ENCODE measurements around the gene ELN. TPM values are rescaled to one million over a fixed set of nuclear protein-coding genes. Genes with fewer than 3 reads are reported as not detected.
A peak's percentile ranks its signal among the peaks of the same experiment; 100 is the strongest.

Gene ELN
- total RNA-seq, 2 donors from 2014 or later = 0.10 TPM; not detected in 1

DNA sequence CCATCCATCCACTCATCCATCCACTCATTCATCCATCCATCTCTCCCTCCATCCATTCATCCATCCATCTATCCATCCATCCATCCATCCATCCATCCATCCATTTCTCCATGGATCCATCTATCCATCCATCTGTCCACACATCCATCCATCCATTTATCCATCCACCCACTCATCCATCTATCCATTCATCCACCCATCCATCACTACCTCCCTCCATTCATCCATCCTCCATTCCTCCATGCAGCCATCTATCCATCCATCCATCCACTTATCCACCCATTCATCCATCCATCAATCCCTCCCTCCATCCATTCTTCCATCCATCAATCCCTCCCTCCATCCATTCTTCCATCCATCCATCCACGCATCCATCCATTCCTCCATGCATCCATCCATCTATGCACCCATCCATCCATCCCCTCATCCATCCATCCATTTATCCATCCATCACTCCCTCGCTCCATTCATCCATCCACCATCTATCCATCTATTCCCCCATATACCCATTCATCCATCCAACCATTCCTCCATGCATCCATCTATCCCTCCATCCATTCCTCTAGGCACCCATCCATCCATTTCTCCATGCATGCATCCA, 21.1 kb downstream of the ELN start:
- Mint-ChIP-seq H3K27ac (no peak overlapping the region), H3K4me1 (ENCODE audit: low read depth in 2 of 2) (peaks cover 2 to 5% of the 10 kb centered on the region in 2 donors), H3K36me3 (no peaks in the 10 kb centered on the region), H3K4me3 (no peak overlapping the region), H3K9me3 (no peaks in the 10 kb centered on the region), H3K27me3 (peaks cover 4 to 7% of the 10 kb centered on the region in 2 donors)
- DNase-seq (ENCODE audit: low spot score) = no peak
- ATAC-seq = no peak

DNA sequence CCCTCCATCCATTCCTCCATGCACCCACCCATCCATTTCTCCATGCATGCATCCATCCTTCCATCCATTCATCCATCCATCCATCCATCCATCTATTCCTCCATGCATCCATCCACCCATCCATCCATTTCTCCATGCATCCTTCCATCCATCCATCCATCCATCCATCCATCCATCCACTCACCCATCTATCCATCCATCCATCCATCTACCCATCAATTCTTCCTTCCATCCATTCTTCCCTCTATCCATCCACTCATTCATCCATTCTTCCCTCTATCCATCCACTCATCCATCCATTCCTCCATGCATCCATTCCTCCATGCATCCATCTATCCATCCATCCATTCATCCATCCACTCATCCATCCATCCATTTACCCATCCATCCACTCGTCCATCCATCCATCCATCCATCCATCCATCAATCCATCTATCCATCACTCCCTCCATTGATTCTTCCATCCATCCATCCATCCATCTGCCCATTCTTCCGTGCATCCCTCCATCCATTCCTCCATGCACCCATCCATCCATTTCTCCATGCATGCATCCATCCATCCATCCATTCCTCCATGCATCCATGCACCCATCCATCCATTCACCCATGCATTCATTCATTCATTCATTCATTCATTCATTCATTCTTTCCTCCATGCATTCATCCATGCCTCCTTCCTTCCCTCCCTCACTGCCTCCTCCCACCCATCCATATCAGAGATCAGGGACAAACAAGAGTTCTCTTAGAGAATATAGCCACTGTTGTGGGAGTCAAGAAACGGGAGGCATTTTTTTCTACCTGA, 22.2 kb downstream of the ELN start:
- Mint-ChIP-seq H3K27ac (no peak overlapping the region), H3K9me3 (no peaks in the 10 kb centered on the region), H3K4me1 (ENCODE audit: low read depth in 2 of 2) (peaks cover 2 to 5% of the 10 kb centered on the region in 2 donors), H3K27me3 (peaks cover 4 to 7% of the 10 kb centered on the region in 2 donors), H3K36me3 (no peaks in the 10 kb centered on the region), H3K4me3 (no peak overlapping the region)
- DNase-seq (ENCODE audit: low spot score) (no peak), ATAC-seq (no peak)

DNA sequence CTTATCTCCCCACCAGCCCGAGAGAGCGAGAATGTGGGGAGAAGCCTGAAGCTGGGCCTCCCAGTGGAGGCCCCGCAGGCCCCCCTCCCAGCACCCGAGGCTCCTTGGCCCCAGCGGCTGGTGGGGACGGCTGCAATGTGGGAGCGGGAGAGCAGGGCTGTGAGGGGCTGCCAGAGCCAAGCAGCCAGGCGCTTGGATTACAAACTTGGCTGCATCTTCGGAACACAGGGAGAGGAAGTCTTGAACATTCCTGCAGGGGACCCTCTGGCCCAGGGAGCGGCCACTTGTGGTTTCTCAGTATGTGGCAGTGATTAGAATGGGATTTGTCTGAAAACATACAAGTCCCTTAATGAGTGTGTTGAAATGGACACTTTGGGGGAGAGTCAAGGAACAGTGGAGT, 23.2 kb downstream of the ELN start:
- no peaks in the 10 kb centered on the region for H3K36me3 Mint-ChIP-seq
- no peaks in the 10 kb centered on the region for H3K9me3 Mint-ChIP-seq
- DNase-seq (ENCODE audit: low spot score) (no peak), ATAC-seq (no peak)
- peaks cover 4 to 7% of the 10 kb centered on the region in 2 donors for H3K27me3 Mint-ChIP-seq
- no peak overlapping the region for H3K27ac Mint-ChIP-seq
- H3K4me3 Mint-ChIP-seq = no peak overlapping the region
- H3K4me1 Mint-ChIP-seq (ENCODE audit: low read depth in 2 of 2) = peaks cover 2 to 5% of the 10 kb centered on the region in 2 donors

DNA sequence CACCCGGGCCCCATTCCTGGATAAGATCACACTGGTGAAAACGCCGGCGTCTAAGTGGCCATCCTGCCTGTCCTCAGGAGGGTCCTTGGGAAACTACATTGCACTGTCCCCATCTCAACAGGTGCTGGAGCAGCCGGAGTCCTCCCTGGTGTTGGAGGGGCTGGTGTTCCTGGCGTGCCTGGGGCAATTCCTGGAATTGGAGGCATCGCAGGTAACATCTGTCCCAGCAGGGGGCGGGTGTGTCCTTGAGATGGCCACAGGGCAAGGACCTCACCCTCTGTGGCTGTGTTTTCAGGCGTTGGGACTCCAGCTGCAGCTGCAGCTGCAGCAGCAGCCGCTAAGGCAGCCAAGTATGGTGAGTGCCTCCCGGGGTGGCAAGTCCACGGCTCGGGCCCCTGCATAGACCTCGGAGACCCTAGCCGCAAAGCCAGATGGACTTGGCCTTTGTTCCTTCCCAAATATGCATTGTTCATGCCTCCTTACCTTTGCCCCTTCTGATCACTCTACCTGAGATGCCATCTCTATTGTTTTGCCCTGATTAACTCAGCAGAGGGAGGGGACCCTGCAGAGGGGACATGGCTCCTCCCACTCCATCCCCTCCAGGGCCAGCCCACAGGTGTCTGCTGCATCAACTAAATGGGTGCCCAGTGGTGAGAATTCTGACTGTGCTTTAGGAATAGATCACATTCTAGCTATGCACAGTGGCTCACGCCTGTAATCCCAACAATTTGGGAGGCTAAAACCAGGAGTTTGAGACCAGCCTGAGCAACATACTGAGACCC, 23.8 kb downstream of the ELN start:
- Mint-ChIP-seq H3K27ac (no peak overlapping the region), H3K36me3 (no peaks in the 10 kb centered on the region), H3K27me3 (peaks cover 4 to 7% of the 10 kb centered on the region in 2 donors), H3K4me1 (ENCODE audit: low read depth in 2 of 2) (peaks cover 2 to 5% of the 10 kb centered on the region in 2 donors), H3K4me3 (no peak overlapping the region), H3K9me3 (no peaks in the 10 kb centered on the region)
- ATAC-seq = peak in 1 of 2 donors; percentile 27
- DNase-seq (ENCODE audit: low spot score) = no peak

DNA sequence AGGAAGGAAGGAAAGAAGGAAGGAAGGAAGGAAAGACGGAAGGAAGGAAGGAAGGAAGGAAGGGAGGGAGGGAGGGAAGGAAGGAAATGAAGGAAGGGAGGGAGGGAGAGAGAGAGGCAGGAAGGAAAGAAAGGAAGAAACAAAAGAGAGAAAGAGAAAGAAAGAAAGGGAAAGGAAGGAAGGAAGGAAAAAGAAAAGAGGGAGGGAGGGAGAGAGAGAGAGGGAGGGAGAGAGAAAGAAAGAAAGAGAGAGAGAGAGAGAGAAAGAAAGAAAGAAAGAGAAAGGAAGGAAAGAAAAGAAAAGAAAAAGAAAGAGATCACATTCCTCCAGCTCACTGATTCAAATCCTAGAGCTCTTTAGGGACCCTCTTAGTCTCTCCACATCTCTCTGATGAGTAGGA, 24.7 kb downstream of the ELN start:
- no peak overlapping the region for H3K27ac Mint-ChIP-seq
- H3K27me3 Mint-ChIP-seq = peaks cover 3 to 7% of the 10 kb centered on the region in 2 donors
- H3K4me3 Mint-ChIP-seq = no peak overlapping the region
- DNase-seq (ENCODE audit: low spot score) (no peak), ATAC-seq (no peak)
- no peaks in the 10 kb centered on the region for H3K36me3 Mint-ChIP-seq
- H3K4me1 Mint-ChIP-seq (ENCODE audit: low read depth in 2 of 2) = peaks cover 2 to 5% of the 10 kb centered on the region in 2 donors
- no peaks in the 10 kb centered on the region for H3K9me3 Mint-ChIP-seq

DNA sequence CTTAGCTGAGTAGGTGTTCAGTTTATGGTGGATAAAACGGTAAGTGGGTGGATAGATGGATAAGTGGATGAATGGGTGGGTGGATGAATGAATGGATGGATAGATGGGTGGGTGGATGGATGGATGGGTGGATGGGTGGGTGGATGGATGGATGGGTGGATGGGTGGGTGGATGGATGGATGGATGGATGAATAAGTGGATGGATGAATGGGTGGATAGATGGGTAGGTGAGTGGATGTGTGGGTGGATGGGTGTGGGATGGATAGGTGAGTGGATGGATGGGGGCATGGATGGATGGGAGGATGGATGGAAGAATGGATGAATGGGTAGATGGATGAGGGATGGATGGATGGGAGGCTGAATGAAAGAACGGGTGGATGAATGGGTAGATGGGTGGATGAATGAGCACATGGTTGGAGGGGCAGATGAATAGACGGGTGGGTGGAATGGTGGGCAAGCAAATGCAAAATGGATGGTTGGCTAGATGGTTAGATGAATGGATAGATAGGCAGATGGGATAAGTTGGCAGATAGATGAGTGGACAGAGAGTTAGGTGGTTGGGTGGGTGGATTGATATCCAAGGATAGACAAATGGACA, 25.7 kb downstream of the ELN start:
- ATAC-seq (no peak), DNase-seq (ENCODE audit: low spot score) (no peak)
- H3K9me3 Mint-ChIP-seq = no peaks in the 10 kb centered on the region
- H3K4me3 Mint-ChIP-seq = no peak overlapping the region
- H3K4me1 Mint-ChIP-seq (ENCODE audit: low read depth in 2 of 2) = peaks cover 5 to 9% of the 10 kb centered on the region in 2 donors
- peaks cover 2 to 15% of the 10 kb centered on the region in 2 donors for H3K27me3 Mint-ChIP-seq
- no peak overlapping the region for H3K27ac Mint-ChIP-seq
- H3K36me3 Mint-ChIP-seq = no peaks in the 10 kb centered on the region

DNA sequence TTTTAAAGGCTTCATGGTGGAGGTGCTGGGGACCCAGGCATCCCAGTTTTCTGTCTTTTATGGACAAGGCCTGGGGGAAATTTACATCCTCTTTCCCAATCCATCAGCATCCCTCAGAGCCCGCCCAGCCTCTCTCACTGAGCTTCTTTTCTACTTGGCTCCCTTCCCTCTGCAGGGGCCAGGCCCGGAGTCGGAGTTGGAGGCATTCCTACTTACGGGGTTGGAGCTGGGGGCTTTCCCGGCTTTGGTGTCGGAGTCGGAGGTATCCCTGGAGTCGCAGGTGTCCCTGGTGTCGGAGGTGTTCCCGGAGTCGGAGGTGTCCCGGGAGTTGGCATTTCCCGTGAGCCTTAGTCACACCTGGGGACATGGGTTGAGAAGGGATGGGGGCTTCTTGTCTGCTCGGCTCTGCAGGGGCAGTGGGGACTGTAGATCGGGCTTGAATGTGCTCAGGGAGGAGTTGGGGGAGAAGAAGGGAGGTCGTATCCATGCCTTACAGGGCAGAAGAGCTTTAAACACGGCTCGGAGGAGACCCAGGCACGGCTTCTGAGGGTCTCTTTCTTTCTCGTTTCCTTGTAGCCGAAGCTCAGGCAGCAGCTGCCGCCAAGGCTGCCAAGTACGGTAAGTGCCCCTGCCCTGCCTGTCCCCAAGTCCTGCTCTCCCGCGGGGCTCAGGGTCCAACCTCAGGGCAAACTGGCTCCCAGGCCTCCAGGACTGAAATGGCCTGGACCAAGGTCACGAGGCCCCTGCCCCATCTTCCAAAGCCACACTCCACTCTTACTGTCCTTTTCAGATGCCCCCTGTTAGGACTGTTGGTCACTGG, 28.3 kb downstream of the ELN start:
- H3K4me3 Mint-ChIP-seq = no peak overlapping the region
- H3K4me1 Mint-ChIP-seq (ENCODE audit: low read depth in 2 of 2) = peaks cover 5 to 9% of the 10 kb centered on the region in 2 donors
- no peak for ATAC-seq
- H3K27me3 Mint-ChIP-seq = peaks cover 2 to 15% of the 10 kb centered on the region in 2 donors
- no peak for DNase-seq (ENCODE audit: low spot score)
- H3K36me3 Mint-ChIP-seq = no peaks in the 10 kb centered on the region
- no peaks in the 10 kb centered on the region for H3K9me3 Mint-ChIP-seq
- H3K27ac Mint-ChIP-seq = no peak overlapping the region

DNA sequence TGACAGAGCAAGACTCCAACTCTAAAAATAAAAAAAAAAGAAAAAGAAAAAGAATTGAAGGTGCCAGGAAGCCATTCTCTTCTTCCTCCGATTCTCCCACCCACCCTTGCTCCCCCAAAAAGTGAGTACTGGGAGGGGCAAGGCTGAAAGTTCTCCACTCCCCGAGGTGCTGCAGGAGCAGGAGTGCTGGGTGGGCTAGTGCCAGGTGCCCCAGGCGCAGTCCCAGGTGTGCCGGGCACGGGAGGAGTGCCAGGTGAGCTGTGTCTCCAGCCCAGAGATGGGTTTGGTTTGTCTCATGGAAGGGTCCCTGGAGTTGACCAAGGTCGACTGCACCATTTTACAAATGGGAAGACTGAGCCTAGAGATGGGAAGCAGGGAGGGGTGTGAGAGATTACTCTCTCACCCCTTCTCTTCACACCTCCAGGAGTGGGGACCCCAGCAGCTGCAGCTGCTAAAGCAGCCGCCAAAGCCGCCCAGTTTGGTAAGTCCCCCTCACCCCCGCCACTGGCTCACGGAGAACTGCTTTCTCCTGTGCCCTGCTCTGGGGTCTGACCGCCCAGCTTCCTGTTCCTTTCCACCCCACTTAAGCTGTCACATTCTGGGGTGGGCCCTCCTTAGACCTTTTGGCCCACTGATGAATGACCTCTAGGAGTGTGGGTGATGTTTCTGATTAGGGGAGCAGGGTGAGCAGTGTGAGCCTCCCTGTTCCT, 29.4 kb downstream of the ELN start:
- H3K36me3 Mint-ChIP-seq = no peaks in the 10 kb centered on the region
- H3K9me3 Mint-ChIP-seq = no peaks in the 10 kb centered on the region
- H3K4me3 Mint-ChIP-seq = no peak overlapping the region
- H3K27me3 Mint-ChIP-seq = peaks cover under 1 to 11% of the 10 kb centered on the region in 2 donors
- H3K4me1 Mint-ChIP-seq (ENCODE audit: low read depth in 2 of 2) = peaks cover 9 to 17% of the 10 kb centered on the region in 2 donors
- DNase-seq (ENCODE audit: low spot score) (no peak), ATAC-seq (no peak)
- H3K27ac Mint-ChIP-seq = peak overlapping the region in 1 of 2 donors; percentile 10

DNA sequence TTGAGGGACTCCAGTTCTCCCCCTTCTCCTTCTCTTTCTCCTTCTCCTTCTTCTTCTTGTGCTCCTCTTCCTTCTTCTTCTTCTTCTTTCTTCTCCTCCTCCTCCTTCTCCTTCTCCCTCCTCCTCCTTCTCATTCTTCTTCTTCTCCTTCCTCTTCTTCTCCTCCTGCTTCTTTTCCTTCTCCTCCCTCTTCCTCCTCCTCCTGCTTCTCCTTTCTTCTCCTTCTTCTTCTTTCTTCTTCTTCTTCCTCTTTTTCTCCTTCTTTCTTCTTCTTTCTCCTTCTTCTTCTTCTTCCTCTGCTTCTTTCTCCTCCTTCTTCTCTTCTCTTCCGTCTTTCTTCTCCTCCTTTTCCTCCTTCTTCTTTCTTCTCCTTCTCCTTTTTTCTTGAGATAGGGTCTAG, 30.0 kb downstream of the ELN start:
- Mint-ChIP-seq H3K36me3 (no peaks in the 10 kb centered on the region), H3K27me3 (peaks cover 0 to 8% of the 10 kb centered on the region in 2 donors), H3K27ac (peak overlapping the region in 1 of 2 donors; percentile 10), H3K4me1 (ENCODE audit: low read depth in 2 of 2) (peaks cover 7 to 16% of the 10 kb centered on the region in 2 donors), H3K9me3 (no peaks in the 10 kb centered on the region), H3K4me3 (no peak overlapping the region)
- DNase-seq (ENCODE audit: low spot score) (no peak), ATAC-seq (no peak)

DNA sequence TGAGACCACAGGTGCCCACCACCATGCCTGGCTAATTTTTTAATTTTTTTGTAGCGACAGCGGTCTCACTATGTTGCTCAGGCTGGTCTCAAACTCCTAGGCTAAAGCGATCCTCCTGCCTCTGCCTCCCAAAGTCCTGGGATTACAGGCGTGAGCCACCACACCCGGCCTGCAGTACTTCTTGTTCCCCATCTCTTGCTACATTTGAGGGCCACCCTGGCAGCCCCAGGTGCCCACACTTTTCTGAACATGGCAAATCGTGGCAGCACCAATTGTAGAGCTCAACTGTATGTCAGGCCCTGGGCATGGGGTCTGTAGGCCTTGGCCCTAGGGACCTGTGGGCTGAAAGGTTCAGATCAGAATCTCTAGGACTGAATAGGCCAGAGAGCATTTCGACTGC, 30.5 kb downstream of the ELN start:
- H3K27ac Mint-ChIP-seq = peak overlapping the region in 1 of 2 donors; percentile 10
- no peak for ATAC-seq

DNA sequence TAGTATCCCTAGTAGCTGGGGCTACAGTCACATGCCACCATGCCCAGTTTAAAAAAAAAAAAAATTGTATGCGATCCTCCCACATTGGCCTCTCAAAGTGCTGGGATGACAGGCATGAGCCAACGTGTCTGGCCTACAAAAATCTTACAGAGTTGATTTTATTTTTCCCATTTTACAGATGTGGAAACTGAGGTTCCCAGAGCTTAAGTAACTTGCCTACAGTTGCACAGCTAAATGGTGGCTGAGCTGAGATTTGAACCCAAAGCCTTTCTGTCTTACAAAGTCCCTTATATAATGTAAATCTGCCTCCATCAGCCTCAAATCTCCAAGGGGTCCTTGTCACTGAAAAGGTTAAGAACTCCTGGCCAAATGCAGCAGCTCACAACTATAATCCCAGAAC, 31.1 kb downstream of the ELN start:
- H3K27me3 Mint-ChIP-seq = peaks cover 0 to 8% of the 10 kb centered on the region in 2 donors
- H3K36me3 Mint-ChIP-seq = no peaks in the 10 kb centered on the region
- DNase-seq (ENCODE audit: low spot score) = no peak
- no peak for ATAC-seq
- H3K4me3 Mint-ChIP-seq = no peak overlapping the region
- H3K9me3 Mint-ChIP-seq = no peaks in the 10 kb centered on the region
- peaks cover 7 to 16% of the 10 kb centered on the region in 2 donors for H3K4me1 Mint-ChIP-seq (ENCODE audit: low read depth in 2 of 2)
- H3K27ac Mint-ChIP-seq = no peak overlapping the region

More for the DNA sequence above, 30.5 kb downstream of the ELN start:
- Mint-ChIP-seq H3K9me3 (no peaks in the 10 kb centered on the region), H3K4me3 (no peak overlapping the region), H3K4me1 (ENCODE audit: low read depth in 2 of 2) (peaks cover 7 to 16% of the 10 kb centered on the region in 2 donors), H3K27me3 (peaks cover 0 to 8% of the 10 kb centered on the region in 2 donors), H3K36me3 (no peaks in the 10 kb centered on the region)
- no peak for DNase-seq (ENCODE audit: low spot score)

DNA sequence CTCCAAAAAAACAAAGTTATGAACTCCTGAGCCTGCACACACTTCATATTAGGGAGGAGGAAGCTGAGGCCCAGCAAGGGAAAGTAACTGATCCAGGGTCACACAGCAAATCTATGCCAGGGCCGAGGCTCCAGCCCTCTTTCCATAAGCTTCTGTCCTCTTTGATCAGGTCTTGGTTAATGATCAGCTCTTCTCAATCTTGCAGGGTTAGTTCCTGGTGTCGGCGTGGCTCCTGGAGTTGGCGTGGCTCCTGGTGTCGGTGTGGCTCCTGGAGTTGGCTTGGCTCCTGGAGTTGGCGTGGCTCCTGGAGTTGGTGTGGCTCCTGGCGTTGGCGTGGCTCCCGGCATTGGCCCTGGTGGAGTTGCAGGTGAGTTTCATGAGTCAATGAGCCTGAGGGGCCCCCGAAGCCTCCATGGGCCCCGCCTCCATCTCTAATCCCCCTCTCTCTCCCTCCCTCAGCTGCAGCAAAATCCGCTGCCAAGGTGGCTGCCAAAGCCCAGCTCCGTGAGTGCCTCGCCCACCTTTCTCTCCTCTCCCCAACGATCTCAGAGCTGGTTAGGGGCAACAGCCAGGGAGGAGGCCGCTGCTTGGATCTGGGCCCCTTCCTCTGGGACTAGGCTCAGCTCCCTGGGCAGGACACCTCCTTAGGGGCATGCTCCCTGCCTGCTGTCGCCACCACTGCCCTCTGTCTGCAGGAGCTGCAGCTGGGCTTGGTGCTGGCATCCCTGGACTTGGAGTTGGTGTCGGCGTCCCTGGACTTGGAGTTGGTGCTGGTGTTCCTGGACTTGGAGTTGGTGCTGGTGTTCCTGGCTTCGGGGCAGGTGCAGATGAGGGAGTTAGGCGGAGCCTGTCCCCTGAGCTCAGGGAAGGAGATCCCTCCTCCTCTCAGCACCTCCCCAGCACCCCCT, 32.0 kb downstream of the ELN start:
- Mint-ChIP-seq H3K4me3 (no peak overlapping the region), H3K27me3 (peaks cover 0 to 8% of the 10 kb centered on the region in 2 donors), H3K27ac (no peak overlapping the region), H3K9me3 (no peaks in the 10 kb centered on the region), H3K36me3 (no peaks in the 10 kb centered on the region), H3K4me1 (ENCODE audit: low read depth in 2 of 2) (peaks cover 7 to 16% of the 10 kb centered on the region in 2 donors)
- ATAC-seq = no peak
- no peak for DNase-seq (ENCODE audit: low spot score)
